ENCODE measurements around the gene CD58.

Gene CD58

DNA sequence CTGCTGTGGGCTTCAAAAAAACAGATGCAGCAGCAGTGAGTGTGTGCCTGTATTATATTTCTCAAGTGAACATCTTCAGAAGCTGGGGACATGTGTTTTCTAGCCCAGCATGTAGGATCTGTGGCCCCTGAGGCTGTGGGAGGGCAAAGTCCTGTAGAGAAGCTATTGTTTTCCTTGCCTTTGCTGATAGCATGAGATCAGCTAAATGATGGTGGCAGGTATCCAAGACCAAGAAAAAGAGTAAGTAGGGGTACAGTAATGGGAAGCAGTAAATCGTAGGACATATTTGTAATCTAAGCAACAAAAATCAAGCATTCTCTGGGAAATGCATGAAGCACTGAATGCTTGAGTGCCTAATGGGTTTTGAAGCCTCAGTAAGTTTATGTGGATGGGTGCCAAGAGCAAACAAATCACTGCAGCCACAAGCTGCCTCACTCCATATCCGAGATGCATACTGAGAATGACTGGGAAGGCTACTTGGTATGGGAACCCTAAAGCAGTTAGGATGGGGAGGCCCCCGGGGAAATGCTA, 98.3 kb downstream of the CD58 start:
- no peak for DNase-seq (ENCODE audit: low read depth, low spot score)

- DNase-seq (ENCODE audit: low read depth, low spot score) = no peak
Measured at GRCh38 chr1:116471241-116471640, 99.6 kb downstream of the CD58 start.

DNA sequence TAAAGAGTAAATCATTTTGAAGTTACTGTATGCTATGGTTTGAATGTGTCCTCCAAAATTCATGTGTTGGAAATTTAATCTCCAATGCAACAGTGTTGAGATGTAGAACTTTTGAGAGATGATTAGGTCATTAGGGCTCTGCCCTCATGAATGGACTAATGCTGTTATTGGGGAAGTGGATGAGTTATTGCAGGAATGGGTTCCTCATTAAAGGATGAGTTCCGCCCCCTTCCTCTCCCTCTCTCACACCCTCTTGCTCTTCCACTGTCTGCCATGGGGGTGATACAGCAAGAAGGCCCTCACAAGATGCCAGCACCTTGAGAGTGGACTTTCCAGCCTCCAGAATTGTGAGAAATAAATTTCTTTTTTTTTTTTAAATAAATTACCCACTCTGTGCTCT, 100.2 kb downstream of the CD58 start:
- DNase-seq (ENCODE audit: low read depth, low spot score) = no peak

GRCh38 chr1:116466810-116467557, 103.8 kb downstream of the CD58 start:
- no peak for DNase-seq (ENCODE audit: low read depth, low spot score)

- DNase-seq (ENCODE audit: low read depth, low spot score) = no peak
Measured at GRCh38 chr1:116465845-116466685, 104.8 kb downstream of the CD58 start.

DNA sequence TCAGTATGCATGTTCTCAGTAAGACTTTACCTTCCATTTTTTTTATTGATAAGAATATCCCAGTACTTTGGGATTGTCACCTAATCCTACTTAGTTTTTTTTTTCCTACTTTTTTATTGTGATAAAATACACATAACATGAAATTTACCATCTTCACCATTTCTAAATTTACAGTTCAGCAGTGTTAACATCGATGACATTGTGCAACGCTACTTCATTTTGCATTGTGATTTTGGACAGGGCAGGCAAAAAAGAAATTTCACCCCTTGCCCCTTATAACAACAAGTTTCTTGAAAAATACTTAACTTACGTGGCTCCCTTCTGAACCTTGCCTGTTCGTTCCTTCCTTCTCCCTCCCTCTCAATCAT, 105.4 kb downstream of the CD58 start:
- DNase-seq (ENCODE audit: low read depth, low spot score) = no peak
